HG03025 (cell line): ENCODE measurements around the gene RBPJL.

ENCODE experiments used
- ATAC-seq: cut with Tn5 transposase; IDR thresholded peaks from one replicate; pipeline ENCODE4 v1.9.1; 2021; ENCODE audit warnings: mild to moderate bottlenecking, moderate library complexity; ENCODE audit not compliant: unreplicated experiment, low FRiP score

RBPJL gene

GRCh38 chr20:45358282-45359068, 51.8 kb downstream of the RBPJL start:
- no peak for ATAC-seq

- no peak for ATAC-seq
Measured at GRCh38 chr20:45359069-45359405, 52.4 kb downstream of the RBPJL start.

- no peak for ATAC-seq
Measured at GRCh38 chr20:45359406-45360148, 52.9 kb downstream of the RBPJL start.

- no peak for ATAC-seq
Measured at GRCh38 chr20:45361793-45362192, 55.2 kb downstream of the RBPJL start.

GRCh38 chr20:45362804-45363610, 56.4 kb downstream of the RBPJL start, which contains the start of gene SYS1:
Gene SYS1 (plus strand): TSS chr20:45363156. CDS start chr20:45363532, 376 bp downstream.
- ATAC-seq: peak; percentile 77

GRCh38 chr20:45363611-45364492, 57.2 kb downstream of the RBPJL start:
- ATAC-seq: no peak

GRCh38 chr20:45365444-45365970, 58.9 kb downstream of the RBPJL start:
- no peak for ATAC-seq

GRCh38 chr20:45366192-45366591, 59.6 kb downstream of the RBPJL start:
- ATAC-seq: no peak

DNA sequence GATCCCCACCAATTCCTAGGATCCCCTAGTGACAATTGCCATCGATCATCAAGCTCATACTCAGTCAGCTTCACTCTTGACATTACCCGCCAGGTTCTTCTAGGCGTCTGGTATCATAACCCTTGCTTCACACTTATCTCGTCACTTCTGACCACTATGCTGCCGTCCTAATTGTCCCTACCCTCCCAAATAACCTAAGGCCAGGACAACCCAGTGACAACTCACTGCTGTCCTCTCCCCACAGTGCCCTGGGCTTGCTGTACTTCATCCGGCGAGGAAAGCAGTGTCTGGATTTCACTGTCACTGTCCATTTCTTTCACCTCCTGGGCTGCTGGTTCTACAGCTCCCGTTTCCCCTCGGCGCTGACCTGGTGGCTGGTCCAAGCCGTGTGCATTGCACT, 60.0 kb downstream of the RBPJL start:
- no peak for ATAC-seq

DNA sequence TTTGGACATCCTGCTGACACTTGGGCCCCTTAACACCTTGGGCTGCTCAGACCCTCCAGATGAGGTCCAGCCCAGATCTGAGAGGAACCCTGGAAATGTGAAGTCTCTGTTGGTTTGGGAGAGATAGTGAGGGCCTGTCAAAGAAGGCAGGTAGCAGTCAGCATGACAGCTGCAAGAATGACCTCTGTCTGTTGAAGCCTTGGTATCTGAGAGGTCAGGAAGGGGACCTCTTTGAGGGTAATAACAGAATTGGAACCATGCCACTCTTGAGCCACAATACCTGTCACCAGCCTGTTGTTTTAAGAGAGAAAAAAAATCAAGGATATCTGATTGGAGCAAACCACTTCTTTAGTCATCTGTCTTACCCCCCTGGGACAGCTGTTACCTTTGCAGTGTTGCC, 60.5 kb downstream of the RBPJL start:
- ATAC-seq: no peak
